ENCODE data around the gene SEMA6A. TPM values are rescaled to one million over a fixed set of nuclear protein-coding genes. Genes with fewer than 3 reads are reported as not detected.

Gene SEMA6A
- polyA plus RNA-seq, 2 donors = 1.4 to 1.6 TPM

DNA sequence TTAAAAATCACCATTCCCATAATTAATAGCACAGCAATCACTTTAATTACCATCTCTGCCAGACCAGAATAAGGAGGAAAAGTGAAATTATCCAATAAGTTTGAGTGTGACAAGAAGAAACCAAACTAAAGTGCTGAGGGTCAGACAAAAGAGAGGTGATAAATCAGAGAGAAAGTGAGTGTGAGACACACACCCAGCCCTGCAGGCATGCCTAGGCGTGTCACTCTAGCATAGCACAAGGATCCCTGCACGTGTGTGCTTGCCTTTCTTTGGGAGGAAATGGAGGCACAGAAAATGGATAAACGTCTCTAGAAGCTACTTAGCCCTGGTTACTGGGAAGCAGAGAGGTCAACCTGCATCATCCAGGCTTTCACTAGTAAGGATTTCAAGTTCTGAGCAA lies 56.2 kb downstream of the SEMA6A start:
- no peak overlapping the region for H3K4me3 ChIP-seq (ENCODE audit: low read depth in 1 of 2, low read length in 2 of 2)
- 49 to 53% methylated on average over 3 of the region's 3 CpGs for WGBS, 2 donors
- no peak overlapping the region for H3K27ac ChIP-seq (ENCODE audit: low read depth in 2 of 2, low read length in 1 of 2)
- no peaks in the 10 kb centered on the region for H3K27me3 ChIP-seq (ENCODE audit: control insufficient read depth in 1 of 2, insufficient read depth in 2 of 2, low read length in 2 of 2)
- H3K36me3 ChIP-seq (ENCODE audit: control insufficient read depth in 2 of 2, insufficient read depth in 2 of 2, low read length in 1 of 2) = no peaks in the 10 kb centered on the region
- H3K9me3 ChIP-seq (ENCODE audit: control insufficient read depth in 2 of 2, insufficient read depth in 1 of 2, low read depth in 1 of 2, low read length in 1 of 2) = no peaks in the 10 kb centered on the region
- H3K4me1 ChIP-seq (ENCODE audit: control insufficient read depth in 2 of 2, insufficient read depth in 2 of 2, low read length in 1 of 2) = peaks cover 0 to 2% of the 10 kb centered on the region in 2 donors

DNA sequence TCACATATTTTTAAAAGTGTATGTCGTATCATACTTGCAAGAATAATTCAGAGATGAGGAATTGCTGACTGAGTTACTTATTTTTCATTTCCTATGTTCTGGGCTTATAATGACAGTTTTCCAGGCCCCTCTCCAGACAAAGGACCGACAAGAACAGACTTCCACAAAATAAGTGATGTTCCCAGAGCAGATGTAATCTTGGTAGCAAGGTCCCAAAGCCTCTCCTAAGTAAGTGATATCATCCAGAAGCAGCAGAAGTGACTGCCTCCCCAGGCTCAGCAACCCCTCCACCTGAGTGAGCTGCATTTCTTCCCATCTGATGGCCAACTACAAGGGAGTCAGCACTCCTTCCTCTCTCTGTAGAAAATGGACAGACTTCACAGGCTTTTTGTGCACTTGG lies 57.1 kb downstream of the SEMA6A start:
- WGBS, 2 donors = 75 to 82% methylated on average over 2 of the region's 2 CpGs
- Histone ChIP-seq H3K27ac (ENCODE audit: low read depth in 2 of 2, low read length in 1 of 2) (no peak overlapping the region), H3K9me3 (ENCODE audit: control insufficient read depth in 2 of 2, insufficient read depth in 1 of 2, low read depth in 1 of 2, low read length in 1 of 2) (no peaks in the 10 kb centered on the region), H3K36me3 (ENCODE audit: control insufficient read depth in 2 of 2, insufficient read depth in 2 of 2, low read length in 1 of 2) (no peaks in the 10 kb centered on the region), H3K27me3 (ENCODE audit: control insufficient read depth in 1 of 2, insufficient read depth in 2 of 2, low read length in 2 of 2) (no peaks in the 10 kb centered on the region), H3K4me1 (ENCODE audit: control insufficient read depth in 2 of 2, insufficient read depth in 2 of 2, low read length in 1 of 2) (peaks cover 0 to 2% of the 10 kb centered on the region in 2 donors), H3K4me3 (ENCODE audit: low read depth in 1 of 2, low read length in 2 of 2) (no peak overlapping the region)

DNA sequence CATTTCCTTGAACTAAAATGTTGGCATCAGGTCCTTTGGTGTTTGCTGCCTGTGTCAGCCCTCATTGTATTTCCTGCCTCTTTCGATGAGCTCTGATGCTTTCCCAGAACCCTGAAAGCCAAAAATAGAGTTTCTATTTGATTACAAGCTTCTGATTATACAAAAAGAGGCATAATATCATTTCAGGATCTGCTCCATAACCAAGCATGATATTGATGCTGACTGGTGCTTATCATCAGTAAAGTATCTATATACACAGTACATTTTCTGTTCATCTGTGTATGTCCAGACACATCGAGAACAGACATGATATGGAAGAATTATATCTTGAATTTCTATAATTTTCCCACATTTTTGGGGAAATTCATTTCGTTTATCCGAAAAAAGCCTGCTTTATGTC lies 58.6 kb downstream of the SEMA6A start:
- H3K36me3 ChIP-seq (ENCODE audit: control insufficient read depth in 2 of 2, insufficient read depth in 2 of 2, low read length in 1 of 2) = no peaks in the 10 kb centered on the region
- H3K27ac ChIP-seq (ENCODE audit: low read depth in 2 of 2, low read length in 1 of 2) = no peak overlapping the region
- H3K4me3 ChIP-seq (ENCODE audit: low read depth in 1 of 2, low read length in 2 of 2) = no peak overlapping the region
- no peaks in the 10 kb centered on the region for H3K27me3 ChIP-seq (ENCODE audit: control insufficient read depth in 1 of 2, insufficient read depth in 2 of 2, low read length in 2 of 2)
- no peaks in the 10 kb centered on the region for H3K4me1 ChIP-seq (ENCODE audit: control insufficient read depth in 2 of 2, insufficient read depth in 2 of 2, low read length in 1 of 2)
- WGBS, 2 donors = 67 to 73% methylated on average over 4 of the region's 4 CpGs
- H3K9me3 ChIP-seq (ENCODE audit: control insufficient read depth in 2 of 2, insufficient read depth in 1 of 2, low read depth in 1 of 2, low read length in 1 of 2) = no peaks in the 10 kb centered on the region

GRCh38 chr5:116514421-116514970 lies 60.1 kb downstream of the SEMA6A start:
- Histone ChIP-seq H3K27ac (ENCODE audit: low read depth in 2 of 2, low read length in 1 of 2) (no peak overlapping the region), H3K4me1 (ENCODE audit: control insufficient read depth in 2 of 2, insufficient read depth in 2 of 2, low read length in 1 of 2) (no peaks in the 10 kb centered on the region), H3K4me3 (ENCODE audit: low read depth in 1 of 2, low read length in 2 of 2) (no peak overlapping the region), H3K36me3 (ENCODE audit: control insufficient read depth in 2 of 2, insufficient read depth in 2 of 2, low read length in 1 of 2) (no peaks in the 10 kb centered on the region), H3K27me3 (ENCODE audit: control insufficient read depth in 1 of 2, insufficient read depth in 2 of 2, low read length in 2 of 2) (no peaks in the 10 kb centered on the region), H3K9me3 (ENCODE audit: control insufficient read depth in 2 of 2, insufficient read depth in 1 of 2, low read depth in 1 of 2, low read length in 1 of 2) (no peaks in the 10 kb centered on the region)
- WGBS, 2 donors = 78 to 81% methylated on average over 2 of the region's 2 CpGs

DNA sequence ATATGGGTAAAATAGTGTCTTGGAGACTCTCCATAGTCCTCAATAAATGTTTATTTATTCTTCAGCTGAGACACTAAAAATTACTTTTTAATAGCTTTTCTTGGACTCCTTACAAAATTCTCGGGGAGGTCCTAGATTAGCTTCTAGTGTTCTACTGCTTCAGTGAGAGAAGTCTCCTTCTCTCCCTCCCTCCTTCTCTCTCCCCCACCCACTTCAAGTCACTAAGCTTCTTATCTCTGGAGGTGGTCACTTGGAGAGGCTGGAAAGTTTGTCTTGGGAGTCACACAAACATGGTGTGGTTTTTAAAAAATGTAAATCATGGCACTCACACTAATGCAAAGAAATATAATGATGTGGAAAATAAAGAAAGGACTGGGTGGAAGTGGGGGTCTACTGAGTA lies 64.1 kb downstream of the SEMA6A start:
- Histone ChIP-seq H3K36me3 (ENCODE audit: control insufficient read depth in 2 of 2, insufficient read depth in 2 of 2, low read length in 1 of 2) (peaks cover 0 to 4% of the 10 kb centered on the region in 2 donors), H3K4me1 (ENCODE audit: control insufficient read depth in 2 of 2, insufficient read depth in 2 of 2, low read length in 1 of 2) (no peaks in the 10 kb centered on the region), H3K27ac (ENCODE audit: low read depth in 2 of 2, low read length in 1 of 2) (no peak overlapping the region), H3K9me3 (ENCODE audit: control insufficient read depth in 2 of 2, insufficient read depth in 1 of 2, low read depth in 1 of 2, low read length in 1 of 2) (no peaks in the 10 kb centered on the region), H3K27me3 (ENCODE audit: control insufficient read depth in 1 of 2, insufficient read depth in 2 of 2, low read length in 2 of 2) (no peaks in the 10 kb centered on the region), H3K4me3 (ENCODE audit: low read depth in 1 of 2, low read length in 2 of 2) (no peak overlapping the region)
- 48 to 55% methylated on average over 1 of the region's 1 CpG for WGBS, 2 donors

- Histone ChIP-seq H3K4me3 (ENCODE audit: low read depth in 1 of 2, low read length in 2 of 2) (no peak overlapping the region), H3K9me3 (ENCODE audit: control insufficient read depth in 2 of 2, insufficient read depth in 1 of 2, low read depth in 1 of 2, low read length in 1 of 2) (no peaks in the 10 kb centered on the region), H3K4me1 (ENCODE audit: control insufficient read depth in 2 of 2, insufficient read depth in 2 of 2, low read length in 1 of 2) (no peaks in the 10 kb centered on the region), H3K36me3 (ENCODE audit: control insufficient read depth in 2 of 2, insufficient read depth in 2 of 2, low read length in 1 of 2) (peaks cover 0 to 4% of the 10 kb centered on the region in 2 donors), H3K27me3 (ENCODE audit: control insufficient read depth in 1 of 2, insufficient read depth in 2 of 2, low read length in 2 of 2) (no peaks in the 10 kb centered on the region), H3K27ac (ENCODE audit: low read depth in 2 of 2, low read length in 1 of 2) (no peak overlapping the region)
- WGBS, 2 donors = 86 to 87% methylated on average over 6 of the region's 6 CpGs
Observed at GRCh38 chr5:116509483-116510244, 65.0 kb downstream of the SEMA6A start.

DNA sequence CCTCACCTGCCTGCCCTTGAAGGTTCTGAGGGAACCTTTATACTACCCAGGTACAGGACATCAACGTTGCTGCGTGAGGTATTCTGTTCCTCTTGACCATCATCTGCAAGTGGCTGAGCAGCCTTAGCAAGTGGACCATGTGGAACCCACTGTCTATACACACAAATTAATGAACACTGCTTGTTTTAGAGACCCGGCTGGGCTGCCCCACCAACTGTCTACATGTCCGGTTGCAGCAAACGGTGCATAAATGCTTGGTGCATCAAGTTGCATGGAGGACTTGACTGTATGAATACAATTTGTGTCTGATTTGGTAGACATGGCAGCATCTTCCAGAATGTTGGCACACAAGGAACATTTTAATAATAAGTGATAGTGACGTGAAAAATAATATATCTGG lies 65.8 kb downstream of the SEMA6A start:
- Histone ChIP-seq H3K4me1 (ENCODE audit: control insufficient read depth in 2 of 2, insufficient read depth in 2 of 2, low read length in 1 of 2) (no peaks in the 10 kb centered on the region), H3K36me3 (ENCODE audit: control insufficient read depth in 2 of 2, insufficient read depth in 2 of 2, low read length in 1 of 2) (peaks cover 0 to 4% of the 10 kb centered on the region in 2 donors), H3K27me3 (ENCODE audit: control insufficient read depth in 1 of 2, insufficient read depth in 2 of 2, low read length in 2 of 2) (no peaks in the 10 kb centered on the region), H3K4me3 (ENCODE audit: low read depth in 1 of 2, low read length in 2 of 2) (no peak overlapping the region), H3K27ac (ENCODE audit: low read depth in 2 of 2, low read length in 1 of 2) (no peak overlapping the region), H3K9me3 (ENCODE audit: control insufficient read depth in 2 of 2, insufficient read depth in 1 of 2, low read depth in 1 of 2, low read length in 1 of 2) (no peaks in the 10 kb centered on the region)
- 94 to 96% methylated on average over 6 of the region's 6 CpGs for WGBS, 2 donors

DNA sequence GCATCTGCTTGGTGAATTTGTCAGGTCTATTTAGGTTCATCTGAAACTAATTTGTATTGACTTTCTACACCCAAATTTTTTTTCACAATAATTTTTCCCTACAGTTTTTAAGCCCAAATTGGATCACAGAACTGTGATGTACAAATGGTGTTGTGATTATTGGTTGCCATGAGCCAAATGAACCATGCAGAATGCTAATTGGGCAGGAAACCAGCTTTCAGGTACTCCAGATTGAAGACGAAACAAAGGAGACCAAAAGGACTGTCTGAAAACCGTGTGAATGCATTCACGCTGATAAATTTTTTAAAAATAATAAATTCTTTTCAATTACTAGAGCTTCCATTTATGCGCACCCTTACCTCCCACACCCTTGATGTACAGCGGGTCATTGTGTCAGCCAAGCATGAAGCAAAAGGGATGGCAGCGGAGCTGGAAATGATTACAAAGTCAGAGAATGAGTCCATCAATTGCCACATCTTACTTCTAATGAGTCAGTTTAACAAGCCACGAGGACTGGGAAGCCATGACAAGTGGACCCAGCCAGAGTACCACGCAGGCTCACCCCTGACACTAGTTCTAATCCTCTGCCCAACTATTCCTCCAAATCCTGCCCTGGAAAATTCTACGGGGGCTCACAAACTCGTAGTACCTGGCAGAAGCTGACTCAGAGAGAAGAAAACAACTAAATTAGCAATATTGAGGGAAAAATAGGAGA lies 66.5 kb downstream of the SEMA6A start:
- H3K36me3 ChIP-seq (ENCODE audit: control insufficient read depth in 2 of 2, insufficient read depth in 2 of 2, low read length in 1 of 2) = peaks cover 0 to 4% of the 10 kb centered on the region in 2 donors
- H3K4me3 ChIP-seq (ENCODE audit: low read depth in 1 of 2, low read length in 2 of 2) = no peak overlapping the region
- 92 to 93% methylated on average over 10 of the region's 10 CpGs for WGBS, 2 donors
- H3K27ac ChIP-seq (ENCODE audit: low read depth in 2 of 2, low read length in 1 of 2) = no peak overlapping the region
- no peaks in the 10 kb centered on the region for H3K4me1 ChIP-seq (ENCODE audit: control insufficient read depth in 2 of 2, insufficient read depth in 2 of 2, low read length in 1 of 2)
- no peaks in the 10 kb centered on the region for H3K27me3 ChIP-seq (ENCODE audit: control insufficient read depth in 1 of 2, insufficient read depth in 2 of 2, low read length in 2 of 2)
- H3K9me3 ChIP-seq (ENCODE audit: control insufficient read depth in 2 of 2, insufficient read depth in 1 of 2, low read depth in 1 of 2, low read length in 1 of 2) = no peaks in the 10 kb centered on the region

- Histone ChIP-seq H3K27ac (ENCODE audit: low read depth in 2 of 2, low read length in 1 of 2) (no peak overlapping the region), H3K36me3 (ENCODE audit: control insufficient read depth in 2 of 2, insufficient read depth in 2 of 2, low read length in 1 of 2) (peaks cover 0 to 4% of the 10 kb centered on the region in 2 donors), H3K4me3 (ENCODE audit: low read depth in 1 of 2, low read length in 2 of 2) (no peak overlapping the region), H3K4me1 (ENCODE audit: control insufficient read depth in 2 of 2, insufficient read depth in 2 of 2, low read length in 1 of 2) (no peaks in the 10 kb centered on the region), H3K9me3 (ENCODE audit: control insufficient read depth in 2 of 2, insufficient read depth in 1 of 2, low read depth in 1 of 2, low read length in 1 of 2) (no peaks in the 10 kb centered on the region), H3K27me3 (ENCODE audit: control insufficient read depth in 1 of 2, insufficient read depth in 2 of 2, low read length in 2 of 2) (no peaks in the 10 kb centered on the region)
- WGBS, 2 donors = 53 to 54% methylated on average over 3 of the region's 3 CpGs
Observed at GRCh38 chr5:116507051-116507537, 67.5 kb downstream of the SEMA6A start.
